GM21825 (cell line): ENCODE data around the gene SYF2.
"Not testable (repeated sequence)": the region's sequence is repeated elsewhere in the genome, so short reads cannot be mapped to it uniquely, and the experiment has no call there.

Experiments
- ATAC-seq: cut with Tn5 transposase; IDR thresholded peaks from one replicate; pipeline ENCODE4 v1.9.1; 2021; ENCODE audit warnings: mild to moderate bottlenecking, moderate library complexity; ENCODE audit not compliant: unreplicated experiment

SYF2 gene

GRCh38 chr1:25232027-25232865, at the start of gene SYF2:
SYF2 (minus strand) TSS chr1:25232502; CDS start chr1:25232467, 35 bp downstream.
- peak; percentile 75 for ATAC-seq

DNA sequence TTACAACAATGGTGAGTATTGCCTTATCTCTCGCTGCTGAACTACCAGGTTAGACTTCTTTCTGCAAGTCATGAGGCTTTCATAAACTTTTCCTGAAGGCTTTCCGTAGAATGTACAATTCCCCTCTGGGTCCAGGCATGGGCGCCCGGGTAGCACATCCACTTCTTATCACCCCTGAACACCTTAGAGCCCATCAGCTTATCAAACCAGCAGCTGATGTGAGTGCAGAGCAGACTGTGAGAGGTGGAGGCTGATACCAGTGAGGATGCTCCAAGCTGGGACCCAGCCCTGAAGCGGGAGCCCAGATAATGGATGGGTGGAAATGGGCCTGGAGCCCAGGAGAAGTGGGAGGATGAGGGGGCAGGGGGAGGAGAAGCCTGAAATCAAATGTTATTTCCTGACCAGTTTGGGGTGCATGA, 47.4 kb upstream of the SYF2 start:
- ATAC-seq, result not testable (repeated sequence)

GRCh38 chr1:25278790-25279189, 46.5 kb upstream of the SYF2 start:
- ATAC-seq, result not testable (repeated sequence)

DNA sequence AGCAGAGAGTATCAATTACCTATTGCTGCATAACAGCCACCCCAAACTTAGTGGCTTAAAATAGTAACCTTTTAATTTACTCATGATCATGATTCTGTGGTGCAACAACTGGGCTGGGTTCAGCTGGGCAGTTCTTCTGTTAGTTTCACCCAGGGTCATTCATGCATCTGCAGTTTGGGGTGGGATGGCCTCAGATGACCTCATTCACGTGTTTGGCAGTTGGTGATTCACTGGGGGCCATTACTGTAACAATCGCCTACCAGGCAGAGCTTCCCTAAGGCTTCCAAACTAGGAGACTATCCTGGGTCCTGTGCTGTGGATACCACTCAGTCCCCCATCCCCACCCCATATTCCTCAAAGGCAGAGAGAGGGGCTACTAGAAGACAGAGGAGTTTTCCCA, 46.1 kb upstream of the SYF2 start:
- not testable (repeated sequence) for ATAC-seq

- ATAC-seq, result not testable (repeated sequence)
Observed at GRCh38 chr1:25277295-25277694, 45.0 kb upstream of the SYF2 start.

DNA sequence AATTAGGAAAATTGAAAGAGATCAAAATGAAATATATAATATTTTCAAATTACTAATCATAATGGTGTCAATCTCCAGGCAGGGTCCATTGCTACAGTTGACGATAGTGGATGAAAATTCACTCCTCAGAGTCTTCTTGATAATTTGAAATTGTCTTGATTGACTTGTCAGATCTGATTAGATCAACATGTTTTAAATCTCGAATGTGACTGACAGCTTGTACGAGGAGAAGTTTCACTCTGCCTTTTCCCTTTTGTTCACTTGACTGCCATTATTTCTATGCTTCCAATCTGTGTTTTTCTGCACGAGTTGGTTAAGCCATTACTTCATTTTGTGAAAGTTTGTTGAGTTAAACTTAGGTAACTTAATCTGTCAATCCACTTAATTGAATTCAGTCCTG, 43.3 kb upstream of the SYF2 start:
- not testable (repeated sequence) for ATAC-seq

GRCh38 chr1:25272238-25272637, 39.9 kb upstream of the SYF2 start, which contains the start of gene RHD:
RHD (plus strand) TSS chr1:25272509; CDS start chr1:25272548, 39 bp downstream.
- ATAC-seq, result not testable (repeated sequence)

DNA sequence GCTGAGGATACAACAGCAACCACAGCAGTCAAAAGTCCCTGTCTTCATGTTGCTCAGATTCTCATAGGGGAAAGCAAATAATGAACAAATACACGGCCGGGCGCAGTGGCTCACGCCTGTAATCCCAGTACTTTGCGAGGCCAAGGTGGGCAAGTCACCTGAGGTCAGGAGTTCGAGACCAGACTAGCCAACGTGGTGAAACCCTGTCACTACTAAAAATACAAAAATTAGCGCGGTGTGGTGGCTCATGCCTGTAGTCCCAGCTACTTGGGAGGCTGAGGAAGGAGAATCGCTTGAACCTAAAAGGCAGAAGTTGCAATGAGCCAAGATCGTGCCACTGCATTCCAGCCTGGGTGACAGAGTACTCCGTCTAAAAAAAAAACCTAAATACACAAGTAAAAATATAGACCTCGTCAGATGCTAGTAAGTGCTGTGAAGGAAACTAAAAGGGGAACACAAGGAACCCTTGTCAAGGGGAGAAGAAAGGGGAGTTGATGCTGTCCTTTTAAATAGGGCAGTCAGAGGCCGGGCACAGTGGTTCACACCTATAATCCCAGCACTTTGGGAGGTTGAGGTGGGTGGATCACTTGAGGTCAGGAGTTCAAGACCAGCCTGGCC, 36.0 kb upstream of the SYF2 start:
- ATAC-seq, result not testable (repeated sequence)

DNA sequence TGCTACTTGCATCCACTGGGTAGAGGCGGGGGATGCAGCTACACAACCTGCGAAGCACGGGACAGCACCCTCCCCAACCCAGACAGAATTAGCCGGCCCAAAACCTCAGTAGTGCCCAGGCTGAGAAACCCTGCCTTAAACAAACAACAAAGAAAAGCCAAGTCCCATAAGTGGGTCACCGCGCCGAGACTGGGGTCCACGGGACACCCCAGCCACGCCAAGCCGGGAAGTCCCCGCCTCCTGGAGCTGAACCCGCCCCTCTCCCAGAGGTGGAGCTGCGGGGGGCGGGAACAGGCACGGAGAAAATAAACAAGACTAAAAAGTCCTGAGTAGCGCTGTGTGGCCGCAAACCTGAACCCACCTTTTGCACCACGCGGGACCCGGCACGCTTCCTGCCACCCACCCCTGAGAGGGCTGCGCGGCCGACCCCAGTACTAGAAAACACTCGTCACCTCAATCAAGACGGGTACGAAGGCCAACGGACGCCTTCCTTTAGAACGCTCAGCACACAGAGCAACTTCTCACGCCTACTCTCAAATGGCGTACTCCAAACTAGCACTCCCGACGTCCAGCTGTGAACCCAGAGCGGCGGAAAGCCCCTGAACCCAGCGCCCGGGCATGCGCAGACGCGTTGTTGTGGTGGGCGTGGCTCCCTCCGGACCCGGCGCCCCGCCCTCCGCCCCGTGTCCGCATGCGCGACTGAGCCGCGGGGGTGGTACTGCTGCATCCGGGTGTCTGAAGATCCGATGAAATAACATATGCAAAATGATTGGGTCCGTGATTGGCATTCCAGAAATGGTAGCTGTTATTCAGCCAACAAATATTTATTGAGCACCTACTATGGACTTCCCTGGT, 35.2 kb upstream of the SYF2 start:
- peak; percentile 59 for ATAC-seq

GRCh38 chr1:25266554-25267287, 34.4 kb upstream of the SYF2 start:
- ATAC-seq, result peak; percentile 44

DNA sequence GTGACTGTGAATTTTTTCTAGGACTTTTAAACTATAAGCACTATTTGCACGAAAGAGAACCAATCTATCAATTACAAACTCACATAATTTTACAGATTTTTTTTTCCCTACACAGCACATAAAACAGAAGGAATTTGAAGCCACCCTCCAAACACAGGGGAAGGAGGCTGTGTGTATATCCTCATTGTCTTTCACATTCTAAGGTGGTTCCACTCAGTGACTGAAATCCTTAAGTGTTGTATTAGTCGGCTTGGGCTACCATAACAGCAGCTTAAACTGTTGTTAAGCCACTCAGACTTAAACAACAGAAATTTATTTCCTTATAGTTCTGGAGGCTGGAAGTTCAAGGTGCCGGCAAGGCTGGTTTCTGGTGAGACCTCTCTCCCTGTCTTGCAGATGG, 28.0 kb upstream of the SYF2 start:
- not testable (repeated sequence) for ATAC-seq

DNA sequence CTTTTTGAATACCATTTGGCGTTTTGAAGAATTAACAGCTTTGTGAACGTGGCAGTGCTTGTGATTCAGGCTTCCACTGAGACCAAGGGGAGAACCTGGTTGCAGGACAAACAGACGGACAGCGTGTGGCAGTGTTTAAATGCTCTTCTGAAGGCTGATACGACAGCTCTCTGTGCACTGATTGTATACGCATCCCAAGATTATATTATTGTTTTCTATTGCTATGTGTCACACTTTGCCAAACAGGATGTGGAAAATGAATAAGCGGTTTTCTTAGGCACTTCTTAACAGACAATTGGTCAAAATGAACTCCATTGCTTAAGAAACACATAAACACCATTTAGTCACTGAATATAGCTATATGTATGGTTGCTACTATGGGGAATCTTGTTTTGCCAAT, 27.5 kb upstream of the SYF2 start:
- not testable (repeated sequence) for ATAC-seq

DNA sequence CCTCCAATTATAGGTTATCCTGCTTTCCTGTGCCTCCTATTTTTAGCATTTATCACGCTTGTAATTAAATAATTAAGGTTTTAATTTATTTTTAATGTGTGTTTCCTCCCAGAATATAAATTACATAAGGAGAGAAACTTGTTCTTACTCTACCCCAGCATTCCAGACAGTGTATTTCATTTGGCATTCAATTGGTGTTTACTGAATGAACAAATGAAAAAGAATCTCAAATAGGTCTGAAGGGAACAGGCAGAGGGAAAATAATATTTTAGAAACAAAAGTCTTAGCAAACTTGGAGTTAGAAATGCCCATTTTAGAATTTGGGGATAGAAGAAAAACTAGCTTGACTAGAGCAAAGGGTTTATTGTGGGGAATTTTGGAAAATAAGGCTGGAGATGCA, 24.9 kb upstream of the SYF2 start:
- no peak for ATAC-seq

- ATAC-seq, result no peak
Observed at GRCh38 chr1:25256578-25256965, 24.3 kb upstream of the SYF2 start.

DNA sequence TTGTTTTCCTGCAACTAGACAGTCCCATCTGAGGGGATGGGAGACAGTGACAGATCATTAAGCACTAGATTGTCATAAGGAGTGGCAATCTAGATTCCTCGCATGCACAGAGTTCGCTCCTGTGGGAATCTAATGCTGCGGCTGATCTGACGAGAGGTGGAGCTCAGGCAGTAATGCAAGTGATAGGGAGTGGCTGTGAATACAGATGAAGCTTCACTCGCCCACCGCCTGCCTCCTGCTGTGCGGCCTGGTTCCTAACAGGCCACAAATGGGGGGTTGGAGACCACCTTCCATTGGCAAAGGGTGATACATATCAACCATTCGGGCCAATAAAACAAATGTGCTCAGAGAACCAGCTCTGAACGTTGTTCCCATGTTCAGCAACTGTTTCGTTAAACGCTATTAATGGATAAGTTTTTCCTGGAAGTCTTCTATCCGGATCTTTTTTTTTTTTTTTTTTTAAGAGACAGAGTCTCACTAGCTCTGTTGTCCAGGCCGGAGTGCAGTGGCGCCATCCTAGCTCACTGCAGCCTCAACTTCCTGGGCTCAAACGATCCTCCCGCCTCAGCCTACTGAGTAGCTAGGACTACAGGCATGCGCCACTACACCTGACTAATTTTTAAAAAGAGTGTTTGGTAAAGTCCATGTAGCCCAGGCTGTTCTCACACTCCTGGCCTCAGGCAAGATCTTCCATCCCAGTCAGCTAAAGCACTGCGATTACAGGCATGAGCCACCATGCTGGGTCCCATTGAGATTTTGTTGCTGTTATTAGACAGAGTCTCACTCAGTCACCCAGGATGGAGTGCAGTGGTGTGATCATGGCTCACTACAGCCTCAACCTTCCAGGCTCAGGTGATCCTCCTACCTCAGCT, 23.6 kb upstream of the SYF2 start:
- no peak for ATAC-seq

- no peak for ATAC-seq
Observed at GRCh38 chr1:25253911-25254310, 21.6 kb upstream of the SYF2 start.

DNA sequence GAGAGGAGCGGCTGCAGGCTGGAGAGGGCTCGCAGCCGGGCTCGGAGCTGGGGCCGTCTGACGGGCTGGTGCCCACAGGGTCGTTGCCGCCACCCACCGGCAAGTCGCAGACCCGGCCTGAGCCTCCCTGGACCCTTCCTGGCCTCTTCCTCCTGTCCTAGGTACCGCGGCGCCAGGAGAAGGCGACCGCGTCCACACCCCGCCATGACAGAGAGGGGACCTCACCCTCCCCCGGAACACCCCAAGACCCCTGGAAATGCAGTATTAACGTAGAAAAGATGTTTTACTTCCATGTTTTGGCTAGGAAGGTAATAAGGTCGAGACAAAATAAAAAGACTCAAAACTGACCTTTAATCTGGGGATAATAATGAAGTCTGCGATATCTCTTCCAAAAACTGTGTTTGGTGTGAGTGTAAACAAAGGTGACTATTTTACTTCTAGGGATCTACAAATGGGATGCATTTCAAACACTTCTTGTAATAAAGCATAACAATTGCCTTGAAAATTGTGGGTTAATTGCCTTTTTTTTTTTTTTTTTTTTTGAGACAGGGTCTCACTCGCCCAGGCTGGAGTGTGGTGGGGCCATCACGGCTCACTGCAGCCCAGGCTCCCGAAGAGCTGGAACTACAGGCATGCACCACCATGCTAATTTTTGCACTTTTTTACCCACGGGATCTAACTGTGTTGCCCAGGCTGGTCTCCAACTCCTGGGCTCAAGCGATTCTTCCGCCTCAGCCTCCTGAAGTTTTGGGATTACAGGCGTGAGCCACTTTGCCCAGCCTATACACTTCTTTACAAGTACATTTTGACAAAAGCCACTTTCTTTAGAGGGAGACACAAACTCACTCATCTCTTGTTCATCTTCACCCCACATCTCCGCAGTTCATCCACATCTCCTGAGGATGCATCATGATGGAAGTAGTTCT, 15.8 kb upstream of the SYF2 start:
- peak; percentile 32 for ATAC-seq

GRCh38 chr1:25247024-25247828, 14.9 kb upstream of the SYF2 start, which contains the start of gene RSRP1:
RSRP1 (minus strand) TSS chr1:25247454; CDS start chr1:25246963, 491 bp downstream.
- ATAC-seq, result peak; percentile 69
